K562 (cell line): ENCODE measurements around the gene CDT1. TPM values are rescaled to one million over a fixed set of nuclear protein-coding genes. Genes with fewer than 3 reads are reported as not detected.

Source experiments
- ATAC-seq: fragments of 200-7000 bp; cut with Tn5 transposase; 3 replicates; pipeline ENCODE4 v1.9.1; 2020; ENCODE audit warnings: moderate library complexity
- BruUV-seq: library from RNA; stranded (reverse); fragments of 400-500 nt; replicated peaks from 2 replicates; lab custom pipeline; 2021; lab: Mats Ljungman, UMichigan
- CTCF ChIA-PET: fragments of 300-600 bp; formaldehyde crosslinking; extraction: SDS; loops from one replicate; lab custom pipeline; 2021; ENCODE audit warnings: low intra/inter-chr PET ratio; lab: Yijun Ruan, JAX
- POLR2A ChIA-PET: fragments of 300-600, 350-650 bp; sonication (Branson Sonifier 250); formaldehyde crosslinking; extraction: SDS; loops from one replicate; lab custom pipeline; 2021; ENCODE audit warnings: antibody characterized with exemption, inconsistent platforms; lab: Yijun Ruan, JAX
- DNase-seq, 4 experiments: peaks; one replicate each; pipeline versions ENCODE4 v3.0.0 to v3.0.0-alpha.2; 2011 to 2018; ENCODE audit warnings: low spot score in 3 of 4, mixed read lengths in 3 of 4; ENCODE audit errors: extremely low read depth in 1 of 4
- FAIRE-seq: peaks from 2 replicates; lab custom pipeline; 2011; peaks lifted over from hg19 to GRCh38; lab: Jason Lieb, UNC
- H2AFZ ChIP-seq: 2 replicates; pipeline ENCODE4 v1.6.0; 2011; ENCODE audit warnings: low read depth, low read length, control low read depth, inconsistent platforms
- H3K27ac ChIP-seq: fragments of 200-600 bp; 3 replicates; pipeline ENCODE4 v1.8.0; 2011; ENCODE audit warnings: low read depth, mild to moderate bottlenecking, control low read depth, inconsistent platforms, low read length, moderate library complexity, mixed read lengths; ENCODE audit errors: extremely low read depth
- H3K27me3 ChIP-seq, 2 experiments: fragments of 300-600 bp in 1 of 2; 2 replicates in 1 of 2; 3 replicates in 1 of 2; pipeline versions ENCODE4 v1.6.0 to v1.8.0; 2011; ENCODE audit warnings: inconsistent platforms in 2 of 2, low read length in 2 of 2, mild to moderate bottlenecking in 1 of 2, mixed read lengths in 1 of 2, moderate library complexity in 1 of 2; ENCODE audit not compliant: control insufficient read depth in 2 of 2, insufficient read depth in 2 of 2
- H3K36me3 ChIP-seq: fragments of 300-600 bp; 3 replicates; pipeline ENCODE4 v1.8.0; 2011; ENCODE audit warnings: mild to moderate bottlenecking, low read length, inconsistent platforms; ENCODE audit not compliant: control insufficient read depth, insufficient read depth
- H3K4me1 ChIP-seq, 2 experiments: fragments of 200-600 bp in 1 of 2; replicated peaks in 1 of 2; 2 replicates in 1 of 2; 3 replicates in 1 of 2; pipeline versions ENCODE4 v1.5.1 to v1.8.0; 2011; ENCODE audit warnings: inconsistent platforms in 2 of 2, low read length in 2 of 2, mild to moderate bottlenecking in 1 of 2, mixed read lengths in 1 of 2, moderate library complexity in 1 of 2; ENCODE audit not compliant: control insufficient read depth in 2 of 2, insufficient read depth in 2 of 2
- H3K4me2 ChIP-seq: 2 replicates; pipeline ENCODE4 v1.6.1; 2011; ENCODE audit warnings: low read length, control low read depth, inconsistent platforms, mixed read lengths; ENCODE audit not compliant: insufficient read depth
- H3K4me3 ChIP-seq: fragments of 200-600 bp; sonication (generic), shearing (Covaris generic); 2 replicates; pipeline ENCODE4 v1.5.1; 2016; ENCODE audit warnings: control low read depth, inconsistent platforms
- H3K79me2 ChIP-seq: fragments of 200-600 bp; 3 replicates; pipeline ENCODE4 v1.8.0; 2011; ENCODE audit warnings: low read length, inconsistent platforms; ENCODE audit not compliant: control insufficient read depth, insufficient read depth
- H3K9ac ChIP-seq, 2 experiments: 2 replicates each; pipeline versions ENCODE4 v1.6.0 to v1.6.1; 2011; ENCODE audit warnings: low read depth in 2 of 2, low read length in 2 of 2, control low read depth in 1 of 2, inconsistent platforms in 1 of 2, mild to moderate bottlenecking in 1 of 2, mixed read lengths in 1 of 2; ENCODE audit not compliant: insufficient read depth in 1 of 2
- H3K9me1 ChIP-seq: one replicate; pipeline ENCODE4 v1.6.0; 2011; ENCODE audit warnings: inconsistent platforms, mild to moderate bottlenecking, low read length, moderate library complexity; ENCODE audit not compliant: control insufficient read depth, insufficient read depth
- H3K9me3 ChIP-seq: replicated peaks from 2 replicates; pipeline ENCODE4 v1.5.1; 2011; ENCODE audit warnings: low read depth, low read length, inconsistent platforms; ENCODE audit not compliant: control insufficient read depth, insufficient read depth
- H4K20me1 ChIP-seq: replicated peaks from 2 replicates; pipeline ENCODE4 v1.6.1; 2011; ENCODE audit warnings: low read length, inconsistent platforms, mixed read lengths; ENCODE audit not compliant: control insufficient read depth, insufficient read depth
- MAZ ChIP-seq, 2 experiments: fragments of 450-650 bp in 1 of 2; sonication (generic) in 1 of 2; formaldehyde crosslinking; IDR thresholded peaks in 1 of 2; conservative IDR thresholded peaks in 1 of 2; 2 replicates each; pipeline versions ENCODE4 v1.4.0 to v1.5.0; 2020; ENCODE audit warnings: mild to moderate bottlenecking in 1 of 2, missing genetic modification reagents in 1 of 2
- REST ChIP-seq, 2 experiments: fragments of 450-650 bp; formaldehyde crosslinking in 1 of 2; IDR thresholded peaks; 2 replicates each; pipeline versions ENCODE4 v1.4.0 to v1.6.1; 2014 to 2020; ENCODE audit warnings: mild to moderate bottlenecking in 2 of 2, borderline replicate concordance in 1 of 2, low read depth in 1 of 2
- TOE1 ChIP-seq, 2 experiments: fragments of 450-650 bp in 1 of 2; sonication (generic) in 1 of 2; formaldehyde crosslinking in 1 of 2; IDR thresholded peaks; 2 replicates each; pipeline versions ENCODE4 v1.7.1 to v1.8.0; 2016 to 2022; ENCODE audit warnings: borderline replicate concordance in 2 of 2, mild to moderate bottlenecking in 2 of 2, antibody characterized with exemption in 1 of 2, inconsistent platforms in 1 of 2, low read depth in 1 of 2, missing genetic modification reagents in 1 of 2, moderate library complexity in 1 of 2
- ZBTB1 ChIP-seq: sonication (generic); formaldehyde crosslinking; IDR thresholded peaks from 2 replicates; pipeline ENCODE4 v1.8.1; 2023; ENCODE audit warnings: missing genetic modification reagents, low read depth, mild to moderate bottlenecking, borderline replicate concordance
- ZBTB33 ChIP-seq: sonication (generic); formaldehyde crosslinking; IDR thresholded peaks from 2 replicates; pipeline ENCODE4 v1.8.1; 2023; ENCODE audit warnings: mild to moderate bottlenecking, missing genetic modification reagents
- ZNF282 ChIP-seq: sonication (generic); formaldehyde crosslinking; IDR thresholded peaks from 2 replicates; pipeline ENCODE4 v1.8.1; 2023; ENCODE audit warnings: missing genetic modification reagents
- WGBS: fragments of 100-300 bp; shearing (Covaris generic); methylation state at CpG from one replicate; pipeline ENCODE4 v1.1.6; 2016; ENCODE audit warnings: low coverage, mixed read lengths; ENCODE audit not compliant: insufficient coverage; ENCODE audit errors: missing lambda C conversion rate; 5-methylcytosine and 5-hydroxymethylcytosine counted together
- in situ Hi-C: fragments of 300-500 bp; cut with MboI; formaldehyde crosslinking; loops from 4 replicates; pipeline ENCODE4 v1.15.0; 2018; ENCODE audit warnings: inconsistent platforms, mixed read lengths
- intact Hi-C: fragments of 100-400 bp; cut with micrococcal nuclease; formaldehyde crosslinking; loops from 2 replicates; pipeline ENCODE4 v1.14.2; 2022
- polyA plus RNA-seq, 8 experiments: library from polyadenylated mRNA; depleted of rRNA in 4 of 8; stranded (reverse) in 5 of 8; unstranded in 3 of 8; fragments of >200 nt; fragmentation: Nextera tagmentation in 2 of 8; fragmentation: Illumina TruSeq in 1 of 8; extraction: Ambion mirVana in 2 of 8; extraction: Trizol in 1 of 8; gene quantifications; 2 replicates each; pipeline versions ENCODE4 v1.2.1 to v1.2.3, GENCODE V29; 2011 to 2014; ENCODE audit warnings: inconsistent platforms in 1 of 8, missing spikeins in 1 of 8
- total RNA-seq, 7 experiments: library from RNA; depleted of rRNA in 6 of 7; stranded (reverse); fragments of >200 nt in 6 of 7; fragmentation: Illumina TruSeq in 2 of 7; extraction: Trizol in 2 of 7; gene quantifications; 2 replicates each; pipeline versions ENCODE4 v1.2.1 to v1.2.3, GENCODE V29; 2011 to 2021; ENCODE audit warnings: low replicate concordance in 1 of 7

Gene CDT1
- total and polyA plus RNA-seq, 9 of the 15 experiments (the other 6 are each of a cell fraction or from before 2014, with no cell fraction given): 0.92 to 178 (median 14.2) TPM

- no peaks in the 10 kb centered on the region for H3K9me1 ChIP-seq
- in situ Hi-C loops: loop anchor here (10.0 kb wide), 1 partner anchor 399 kb away; the partner anchor contains the start of gene ZNF778
- H3K36me3 ChIP-seq: peaks cover 1% of the 10 kb centered on the region; the same call in 1 of the 3 replicates
- ChIA-PET POLR2A (interaction anchor here (0.8 kb wide), 1 partner anchor 16 kb away, joined by 3 read pairs; no protein-coding TSS in a partner anchor), CTCF (interaction anchor here (1.0 kb wide), 1 partner anchor 351 kb away, joined by 8 read pairs; no protein-coding TSS in a partner anchor)
- H3K4me2 ChIP-seq: no peak overlapping the region
- peaks cover 7 to 69% of the 10 kb centered on the region in 2 experiments for H3K4me1 ChIP-seq
- intact Hi-C loops: loop anchor here (10.0 kb wide), 1 partner anchor 189 kb away; no protein-coding TSS in a partner anchor
- H3K27me3 ChIP-seq: no peaks in the 10 kb centered on the region
- no peak overlapping the region for H3K27ac ChIP-seq
- DNase-seq (peak in 1 of 4 experiments; percentile 43), ATAC-seq (no peak), FAIRE-seq (no peak)
- H2AFZ ChIP-seq: no peak overlapping the region
- H3K9me3 ChIP-seq: no peaks in the 10 kb centered on the region
- H3K79me2 ChIP-seq: peaks cover 8% of the 10 kb centered on the region
- no peak overlapping the region for H3K4me3 ChIP-seq
- BruUV-seq: no TSS peak
- WGBS: 38% methylated on average over 17 of the region's 19 CpGs
- peaks cover 2% of the 10 kb centered on the region; the same call in 1 of the 2 replicates for H4K20me1 ChIP-seq
- no peak overlapping the region for H3K9ac ChIP-seq
- TF ChIP-seq ZBTB33 (CRISPR knock-in tag) (peak; percentile 84), MAZ (CRISPR knock-in tag; conservative IDR thresholded peaks at IDR 0.05 in 1 of 2, IDR thresholded peaks at IDR 0.05 in 1 of 2) (peak in 1 of 2 experiments; percentile 30; a peak in 1 of 4 replicates), ZBTB1 (no peak), REST (IDR thresholded peaks at IDR 0.05; ENCODE audit: borderline replicate concordance) (peak; percentile 78), REST (CRISPR knock-in tag; IDR thresholded peaks at IDR 0.05; ENCODE audit: low read depth) (no peak), TOE1 (IDR thresholded peaks at IDR 0.05; ENCODE audit: borderline replicate concordance) (no peak), TOE1 (CRISPR knock-in tag; IDR thresholded peaks at IDR 0.05; ENCODE audit: borderline replicate concordance, low read depth) (0 out of 2 replicates have a peak, but pooled peaks have one; percentile 62), ZNF282 (0 out of 2 replicates have a peak, but pooled peaks have one; percentile 11)
Observed at GRCh38 chr16:88815901-88816589, 12.5 kb downstream of the CDT1 start.
